Loucy (cell line): ENCODE data around the gene EIF5A.
A peak's percentile ranks its signal among the peaks of the same experiment; 100 is the strongest.

Experiments used
- H2AFZ ChIP-seq: fragments of 200-600 bp; sonication (generic); 2 replicates; pipeline ENCODE4 v1.6.0; 2016; ENCODE audit warnings: antibody characterized with exemption, mild to moderate bottlenecking, low read length, moderate library complexity
- H3F3A ChIP-seq: fragments of 200-600 bp; 2 replicates; pipeline ENCODE4 v1.6.0; 2016; ENCODE audit warnings: antibody characterized with exemption, low read depth, mild to moderate bottlenecking
- H3K27me3 ChIP-seq: fragments of 200-600 bp; sonication (generic); 2 replicates; pipeline ENCODE4 v1.6.1; 2014; ENCODE audit warnings: low read length, mild to moderate bottlenecking; ENCODE audit not compliant: insufficient read depth, poor library complexity, severe bottlenecking
- H3K36me3 ChIP-seq: fragments of 200-600 bp; sonication (generic); 2 replicates; pipeline ENCODE4 v1.6.1; 2016; ENCODE audit warnings: low read length; ENCODE audit not compliant: insufficient read depth
- H3K4me1 ChIP-seq: fragments of 200-600 bp; sonication (generic); 2 replicates; pipeline ENCODE4 v1.5.1; 2014; ENCODE audit warnings: low read length, mild to moderate bottlenecking; ENCODE audit not compliant: insufficient read depth, poor library complexity, severe bottlenecking
- H3K4me2 ChIP-seq: fragments of 200-600 bp; sonication (generic); 2 replicates; pipeline ENCODE4 v1.6.0; 2014; ENCODE audit warnings: antibody characterized with exemption, low read length, low read depth, mild to moderate bottlenecking; ENCODE audit not compliant: poor library complexity, severe bottlenecking
- H3K4me3 ChIP-seq: fragments of 200-600 bp; sonication (generic); 2 replicates; pipeline ENCODE4 v1.5.1; 2014; ENCODE audit warnings: low read length, mild to moderate bottlenecking, mixed read lengths; ENCODE audit not compliant: poor library complexity, severe bottlenecking
- H3K79me2 ChIP-seq: fragments of 200-600 bp; sonication (generic); 2 replicates; pipeline ENCODE4 v1.6.1; 2014; ENCODE audit warnings: low read length; ENCODE audit not compliant: insufficient read depth
- H3K9ac ChIP-seq: fragments of 200-600 bp; sonication (generic); 2 replicates; pipeline ENCODE4 v1.6.0; 2014; ENCODE audit warnings: mild to moderate bottlenecking, low read depth, low read length, moderate library complexity; ENCODE audit not compliant: poor library complexity, severe bottlenecking
- H3K9me2 ChIP-seq: fragments of 200-600 bp; sonication (generic); replicated peaks from 2 replicates; pipeline ENCODE4 v1.6.1; 2016; ENCODE audit warnings: low read depth, low read length, mixed read lengths
- H3K9me3 ChIP-seq: fragments of 200-600 bp; sonication (generic); 2 replicates; pipeline ENCODE4 v1.6.1; 2014; ENCODE audit warnings: mild to moderate bottlenecking, antibody characterized with exemption, low read length, low read depth; ENCODE audit not compliant: insufficient read depth
- H4K20me1 ChIP-seq: fragments of 200-600 bp; sonication (generic); 2 replicates; pipeline ENCODE4 v1.6.0; 2014; ENCODE audit warnings: antibody characterized with exemption, low read length, mild to moderate bottlenecking; ENCODE audit not compliant: insufficient read depth, poor library complexity, severe bottlenecking
- CTCF ChIP-seq: fragments of 200-600 bp; sonication (generic); conservative IDR thresholded peaks from 2 replicates; pipeline ENCODE4 v1.5.1; 2014; ENCODE audit warnings: mild to moderate bottlenecking, antibody characterized with exemption, low read length
- EZH2phosphoT487 ChIP-seq: fragments of 200-600 bp; IDR thresholded peaks from 2 replicates; pipeline ENCODE4 v1.6.1; 2018; ENCODE audit warnings: antibody characterized with exemption, mild to moderate bottlenecking, moderate library complexity, borderline replicate concordance

EIF5A gene

GRCh38 chr17:7308625-7309433 lies 1.4 kb downstream of the EIF5A start:
- no peaks in the 10 kb centered on the region for H3K9me2 ChIP-seq
- H3K4me3 ChIP-seq = peak overlapping the region; percentile 93
- no peak overlapping the region for H2AFZ ChIP-seq
- H3K9me3 ChIP-seq = no peaks in the 10 kb centered on the region
- H3F3A ChIP-seq = peaks cover 13% of the 10 kb centered on the region
- peaks cover 63% of the 10 kb centered on the region for H3K79me2 ChIP-seq
- peaks cover 43% of the 10 kb centered on the region for H3K36me3 ChIP-seq
- peaks cover 24% of the 10 kb centered on the region for H3K4me1 ChIP-seq
- peaks cover 58% of the 10 kb centered on the region for H4K20me1 ChIP-seq
- H3K9ac ChIP-seq = peak overlapping the region; percentile 99
- no peak for TF ChIP-seq CTCF
- no peak for TF ChIP-seq EZH2phosphoT487
- H3K27me3 ChIP-seq = peaks cover 12% of the 10 kb centered on the region
- H3K4me2 ChIP-seq = peak overlapping the region; percentile 99

GRCh38 chr17:7309628-7310027 lies 2.2 kb downstream of the EIF5A start:
- peaks cover 17% of the 10 kb centered on the region for H3F3A ChIP-seq

GRCh38 chr17:7311110-7311705 lies 3.8 kb downstream of the EIF5A start:
- peaks cover 72% of the 10 kb centered on the region for H3K79me2 ChIP-seq
- H3K4me1 ChIP-seq = peaks cover 42% of the 10 kb centered on the region
- H3K27me3 ChIP-seq = peaks cover 12% of the 10 kb centered on the region
- no peaks in the 10 kb centered on the region for H3K9me2 ChIP-seq
- H3K4me3 ChIP-seq = peak overlapping the region; percentile 93
- peaks cover 17% of the 10 kb centered on the region for H3F3A ChIP-seq
- peaks cover 43% of the 10 kb centered on the region for H3K36me3 ChIP-seq
- H4K20me1 ChIP-seq = peaks cover 65% of the 10 kb centered on the region
- H2AFZ ChIP-seq = no peak overlapping the region
- no peak overlapping the region for H3K9ac ChIP-seq
- no peaks in the 10 kb centered on the region for H3K9me3 ChIP-seq
- H3K4me2 ChIP-seq = peak overlapping the region; percentile 99
- TF ChIP-seq CTCF (no peak), EZH2phosphoT487 (no peak)

More at GRCh38 chr17:7309628-7310027, 2.2 kb downstream of the EIF5A start:
- peaks cover 70% of the 10 kb centered on the region for H3K79me2 ChIP-seq
- peak overlapping the region; percentile 99 for H3K4me2 ChIP-seq
- peak overlapping the region; percentile 99 for H3K9ac ChIP-seq
- H3K27me3 ChIP-seq = peaks cover 12% of the 10 kb centered on the region
- peaks cover 62% of the 10 kb centered on the region for H4K20me1 ChIP-seq
- TF ChIP-seq EZH2phosphoT487 (no peak), CTCF (no peak)
- H2AFZ ChIP-seq = no peak overlapping the region
- peaks cover 32% of the 10 kb centered on the region for H3K4me1 ChIP-seq
- peaks cover 43% of the 10 kb centered on the region for H3K36me3 ChIP-seq
- no peaks in the 10 kb centered on the region for H3K9me2 ChIP-seq
- peak overlapping the region; percentile 93 for H3K4me3 ChIP-seq
- no peaks in the 10 kb centered on the region for H3K9me3 ChIP-seq
